ENCODE measurements around the gene GTSE1.

Gene GTSE1

DNA sequence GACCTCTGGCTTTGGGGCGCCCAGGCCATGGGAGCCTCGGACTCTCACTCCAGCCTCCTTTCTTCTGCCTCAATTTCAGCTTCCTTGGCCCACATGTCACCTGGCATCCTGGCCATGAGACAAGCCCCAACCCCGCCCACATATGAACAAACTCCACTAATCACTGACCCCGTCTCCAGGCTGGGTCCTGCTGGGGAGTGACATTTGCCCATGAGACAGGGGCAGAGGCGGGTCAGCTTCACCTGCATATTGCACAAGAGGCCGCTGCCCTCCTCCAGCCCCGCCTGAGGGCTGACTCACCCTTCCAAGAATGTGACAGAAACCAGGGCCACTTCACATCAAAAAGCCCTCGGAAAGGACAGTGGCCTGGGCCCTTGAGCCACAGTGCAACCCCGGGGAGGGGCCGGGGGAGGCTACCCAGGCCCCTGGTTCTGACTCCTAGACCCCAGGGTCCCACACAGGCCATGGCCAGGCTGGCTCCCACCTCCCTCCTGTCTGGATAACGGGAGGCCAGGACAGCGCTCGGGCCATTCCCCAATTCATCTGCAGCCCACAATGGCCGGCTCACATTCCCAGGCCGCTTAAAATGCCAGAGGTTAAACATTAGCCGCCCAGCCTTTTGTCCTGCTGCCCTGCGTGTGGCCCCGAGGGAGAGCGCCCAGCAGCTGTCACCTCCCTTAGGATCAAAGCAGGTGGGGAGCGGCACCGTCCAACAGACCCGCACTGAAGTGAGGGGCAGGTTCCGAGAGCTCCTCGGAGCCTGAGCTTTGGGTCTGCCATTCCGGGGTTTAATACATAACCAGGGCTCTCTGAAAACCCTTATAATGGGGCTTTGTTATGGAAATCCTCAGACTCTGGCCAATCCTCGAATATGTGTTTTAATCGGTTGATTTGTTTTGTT lies 81.1 kb downstream of the GTSE1 start:
- TF ChIP-seq, protein P1, sequence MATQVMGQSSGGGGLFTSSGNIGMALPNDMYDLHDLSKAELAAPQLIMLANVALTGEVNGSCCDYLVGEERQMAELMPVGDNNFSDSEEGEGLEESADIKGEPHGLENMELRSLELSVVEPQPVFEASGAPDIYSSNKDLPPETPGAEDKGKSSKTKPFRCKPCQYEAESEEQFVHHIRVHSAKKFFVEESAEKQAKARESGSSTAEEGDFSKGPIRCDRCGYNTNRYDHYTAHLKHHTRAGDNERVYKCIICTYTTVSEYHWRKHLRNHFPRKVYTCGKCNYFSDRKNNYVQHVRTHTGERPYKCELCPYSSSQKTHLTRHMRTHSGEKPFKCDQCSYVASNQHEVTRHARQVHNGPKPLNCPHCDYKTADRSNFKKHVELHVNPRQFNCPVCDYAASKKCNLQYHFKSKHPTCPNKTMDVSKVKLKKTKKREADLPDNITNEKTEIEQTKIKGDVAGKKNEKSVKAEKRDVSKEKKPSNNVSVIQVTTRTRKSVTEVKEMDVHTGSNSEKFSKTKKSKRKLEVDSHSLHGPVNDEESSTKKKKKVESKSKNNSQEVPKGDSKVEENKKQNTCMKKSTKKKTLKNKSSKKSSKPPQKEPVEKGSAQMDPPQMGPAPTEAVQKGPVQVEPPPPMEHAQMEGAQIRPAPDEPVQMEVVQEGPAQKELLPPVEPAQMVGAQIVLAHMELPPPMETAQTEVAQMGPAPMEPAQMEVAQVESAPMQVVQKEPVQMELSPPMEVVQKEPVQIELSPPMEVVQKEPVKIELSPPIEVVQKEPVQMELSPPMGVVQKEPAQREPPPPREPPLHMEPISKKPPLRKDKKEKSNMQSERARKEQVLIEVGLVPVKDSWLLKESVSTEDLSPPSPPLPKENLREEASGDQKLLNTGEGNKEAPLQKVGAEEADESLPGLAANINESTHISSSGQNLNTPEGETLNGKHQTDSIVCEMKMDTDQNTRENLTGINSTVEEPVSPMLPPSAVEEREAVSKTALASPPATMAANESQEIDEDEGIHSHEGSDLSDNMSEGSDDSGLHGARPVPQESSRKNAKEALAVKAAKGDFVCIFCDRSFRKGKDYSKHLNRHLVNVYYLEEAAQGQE (IDR thresholded peaks at IDR 0.05; ENCODE audit: insufficient read depth in 1 of 2, low read depth in 2 of 2, low read length in 2 of 2) = no peak
- TF ChIP-seq FOXP2 (optimal IDR thresholded peaks at IDR 0.05; ENCODE audit: borderline replicate concordance, extremely low read depth, extremely low read length, insufficient read depth) = no peak
- TF ChIP-seq SIN3A (IDR thresholded peaks at IDR 0.05; ENCODE audit: borderline replicate concordance, insufficient read depth, low read length) = no peak
- no peak for TF ChIP-seq POLR2AphosphoS5 (IDR thresholded peaks at IDR 0.05; ENCODE audit: low read depth, low read length)
- TF ChIP-seq TAF1 (IDR thresholded peaks at IDR 0.05; ENCODE audit: borderline replicate concordance, insufficient read depth, low read length) = no peak

DNA sequence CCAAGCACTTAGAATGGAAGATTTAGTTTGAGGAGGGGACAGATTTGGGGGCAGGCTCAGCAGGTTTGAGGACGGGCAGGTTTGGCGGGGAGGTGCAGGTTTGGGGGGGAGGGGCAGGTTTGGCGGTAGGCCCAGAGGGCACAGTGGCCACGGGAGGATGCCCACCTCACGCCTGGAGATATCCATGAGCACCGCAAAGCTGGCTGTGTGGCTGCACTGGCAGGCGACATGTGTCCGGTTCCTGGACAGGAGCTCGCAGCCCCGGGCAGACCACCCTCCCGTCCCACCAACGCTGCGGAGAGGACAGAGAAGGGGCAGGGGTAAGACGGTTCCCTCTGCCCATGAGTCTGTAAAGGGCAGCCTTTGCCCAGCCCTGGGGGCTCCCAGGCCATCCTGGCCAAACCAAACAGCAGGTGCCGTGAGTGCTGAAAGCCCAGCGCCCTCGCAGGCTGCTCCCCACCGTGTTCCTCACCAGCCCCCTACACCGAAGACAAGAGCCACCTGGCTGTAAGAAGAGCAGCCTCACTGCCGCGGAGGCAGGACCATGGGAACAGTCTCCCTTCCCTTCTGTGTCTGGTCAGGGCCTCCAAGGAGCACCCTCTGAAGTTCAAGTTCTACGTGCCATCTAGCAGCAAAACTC lies 81.9 kb downstream of the GTSE1 start:
- TF ChIP-seq SIN3A (IDR thresholded peaks at IDR 0.05; ENCODE audit: borderline replicate concordance, insufficient read depth, low read length) = no peak

DNA sequence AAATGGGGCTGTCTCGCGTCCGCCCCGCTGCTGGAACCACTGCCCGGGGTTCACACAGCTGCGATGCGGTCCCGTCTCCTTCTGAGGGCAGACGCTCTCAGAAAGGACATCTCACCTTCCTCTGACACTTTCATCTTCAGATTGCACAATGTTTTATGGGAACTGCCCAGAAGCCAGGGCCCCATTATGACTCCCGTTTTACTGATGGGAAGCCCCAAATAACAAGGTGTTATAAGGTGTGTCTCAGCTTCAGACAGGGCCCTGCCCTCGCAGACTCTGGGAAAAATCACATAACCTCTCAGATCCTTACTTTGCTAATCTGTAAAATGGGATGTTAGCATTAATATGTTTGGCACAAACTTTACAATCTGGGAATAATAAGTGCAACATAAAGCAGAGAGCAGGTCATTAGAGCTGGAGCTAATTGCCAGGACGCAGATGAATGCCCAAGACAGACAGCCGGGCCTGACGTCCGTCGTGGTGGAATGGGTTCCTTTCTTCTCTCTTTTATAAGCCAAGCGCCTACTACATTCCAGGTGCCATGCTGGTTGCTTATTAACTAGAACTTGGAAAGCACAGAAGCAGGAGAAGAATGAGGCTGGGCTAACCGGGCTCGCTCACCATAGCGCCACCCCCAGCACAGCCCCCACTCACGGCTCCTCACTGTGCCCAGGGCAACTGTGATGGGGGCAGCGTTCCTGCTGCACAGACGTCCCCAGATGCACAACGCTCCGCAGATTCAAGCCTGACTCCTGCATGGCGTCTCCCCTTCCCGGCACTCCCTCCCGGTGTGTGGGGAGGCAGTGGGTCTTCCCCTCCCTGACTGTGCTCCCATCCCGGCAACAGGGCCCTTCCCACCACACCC lies 82.6 kb downstream of the GTSE1 start:
- TF ChIP-seq FOXP2 (optimal IDR thresholded peaks at IDR 0.05; ENCODE audit: borderline replicate concordance, extremely low read depth, extremely low read length, insufficient read depth) (no peak), TAF1 (IDR thresholded peaks at IDR 0.05; ENCODE audit: borderline replicate concordance, insufficient read depth, low read length) (no peak), SIN3A (IDR thresholded peaks at IDR 0.05; ENCODE audit: borderline replicate concordance, insufficient read depth, low read length) (no peak), POLR2AphosphoS5 (IDR thresholded peaks at IDR 0.05; ENCODE audit: low read depth, low read length) (no peak)
- TF ChIP-seq, protein P1 (IDR thresholded peaks at IDR 0.05; ENCODE audit: insufficient read depth in 1 of 2, low read depth in 2 of 2, low read length in 2 of 2) = no peak

DNA sequence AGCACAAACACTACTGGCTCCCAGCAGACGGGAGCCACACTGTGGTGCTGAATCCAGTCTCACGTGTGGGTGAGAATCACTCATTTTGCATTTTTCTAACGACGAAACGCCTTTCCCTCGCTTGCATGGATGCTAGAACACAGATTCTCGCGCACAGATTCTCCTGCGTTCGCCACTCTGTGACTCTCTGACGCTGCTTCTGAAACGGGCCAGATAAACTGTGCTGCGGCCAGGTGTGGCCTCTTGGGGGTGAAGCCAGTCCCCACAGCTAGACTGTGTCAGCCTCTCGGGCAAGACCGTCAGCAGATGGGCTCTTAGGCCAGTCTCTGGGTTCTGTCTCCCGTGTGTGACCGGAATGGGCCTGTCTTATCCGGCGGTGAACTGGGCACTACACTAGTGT lies 83.4 kb downstream of the GTSE1 start:
- TF ChIP-seq, protein P1 (IDR thresholded peaks at IDR 0.05; ENCODE audit: insufficient read depth in 1 of 2, low read depth in 2 of 2, low read length in 2 of 2) = no peak
- TF ChIP-seq POLR2AphosphoS5 (IDR thresholded peaks at IDR 0.05; ENCODE audit: low read depth, low read length) (no peak), SIN3A (IDR thresholded peaks at IDR 0.05; ENCODE audit: borderline replicate concordance, insufficient read depth, low read length) (no peak), TAF1 (IDR thresholded peaks at IDR 0.05; ENCODE audit: borderline replicate concordance, insufficient read depth, low read length) (no peak), FOXP2 (optimal IDR thresholded peaks at IDR 0.05; ENCODE audit: borderline replicate concordance, extremely low read depth, extremely low read length, insufficient read depth) (no peak)
